Loucy (cell line): Measurements from ENCODE around the gene CACNA1C.

Experiments used
- H2AFZ ChIP-seq: fragments of 200-600 bp; sonication (generic); 2 replicates; pipeline ENCODE4 v1.6.0; 2016; ENCODE audit warnings: antibody characterized with exemption, mild to moderate bottlenecking, low read length, moderate library complexity
- H3F3A ChIP-seq: fragments of 200-600 bp; 2 replicates; pipeline ENCODE4 v1.6.0; 2016; ENCODE audit warnings: antibody characterized with exemption, low read depth, mild to moderate bottlenecking
- H3K27me3 ChIP-seq: fragments of 200-600 bp; sonication (generic); 2 replicates; pipeline ENCODE4 v1.6.1; 2014; ENCODE audit warnings: low read length, mild to moderate bottlenecking; ENCODE audit not compliant: insufficient read depth, poor library complexity, severe bottlenecking
- H3K36me3 ChIP-seq: fragments of 200-600 bp; sonication (generic); 2 replicates; pipeline ENCODE4 v1.6.1; 2016; ENCODE audit warnings: low read length; ENCODE audit not compliant: insufficient read depth
- H3K4me1 ChIP-seq: fragments of 200-600 bp; sonication (generic); 2 replicates; pipeline ENCODE4 v1.5.1; 2014; ENCODE audit warnings: low read length, mild to moderate bottlenecking; ENCODE audit not compliant: insufficient read depth, poor library complexity, severe bottlenecking
- H3K4me2 ChIP-seq: fragments of 200-600 bp; sonication (generic); 2 replicates; pipeline ENCODE4 v1.6.0; 2014; ENCODE audit warnings: antibody characterized with exemption, low read length, low read depth, mild to moderate bottlenecking; ENCODE audit not compliant: poor library complexity, severe bottlenecking
- H3K4me3 ChIP-seq: fragments of 200-600 bp; sonication (generic); 2 replicates; pipeline ENCODE4 v1.5.1; 2014; ENCODE audit warnings: low read length, mild to moderate bottlenecking, mixed read lengths; ENCODE audit not compliant: poor library complexity, severe bottlenecking
- H3K79me2 ChIP-seq: fragments of 200-600 bp; sonication (generic); 2 replicates; pipeline ENCODE4 v1.6.1; 2014; ENCODE audit warnings: low read length; ENCODE audit not compliant: insufficient read depth
- H3K9ac ChIP-seq: fragments of 200-600 bp; sonication (generic); 2 replicates; pipeline ENCODE4 v1.6.0; 2014; ENCODE audit warnings: mild to moderate bottlenecking, low read depth, low read length, moderate library complexity; ENCODE audit not compliant: poor library complexity, severe bottlenecking
- H3K9me2 ChIP-seq: fragments of 200-600 bp; sonication (generic); replicated peaks from 2 replicates; pipeline ENCODE4 v1.6.1; 2016; ENCODE audit warnings: low read depth, low read length, mixed read lengths
- H3K9me3 ChIP-seq: fragments of 200-600 bp; sonication (generic); 2 replicates; pipeline ENCODE4 v1.6.1; 2014; ENCODE audit warnings: mild to moderate bottlenecking, antibody characterized with exemption, low read length, low read depth; ENCODE audit not compliant: insufficient read depth
- H4K20me1 ChIP-seq: fragments of 200-600 bp; sonication (generic); 2 replicates; pipeline ENCODE4 v1.6.0; 2014; ENCODE audit warnings: antibody characterized with exemption, low read length, mild to moderate bottlenecking; ENCODE audit not compliant: insufficient read depth, poor library complexity, severe bottlenecking
- CTCF ChIP-seq: fragments of 200-600 bp; sonication (generic); conservative IDR thresholded peaks from 2 replicates; pipeline ENCODE4 v1.5.1; 2014; ENCODE audit warnings: mild to moderate bottlenecking, antibody characterized with exemption, low read length
- EZH2phosphoT487 ChIP-seq: fragments of 200-600 bp; IDR thresholded peaks from 2 replicates; pipeline ENCODE4 v1.6.1; 2018; ENCODE audit warnings: antibody characterized with exemption, mild to moderate bottlenecking, moderate library complexity, borderline replicate concordance

CACNA1C gene

DNA sequence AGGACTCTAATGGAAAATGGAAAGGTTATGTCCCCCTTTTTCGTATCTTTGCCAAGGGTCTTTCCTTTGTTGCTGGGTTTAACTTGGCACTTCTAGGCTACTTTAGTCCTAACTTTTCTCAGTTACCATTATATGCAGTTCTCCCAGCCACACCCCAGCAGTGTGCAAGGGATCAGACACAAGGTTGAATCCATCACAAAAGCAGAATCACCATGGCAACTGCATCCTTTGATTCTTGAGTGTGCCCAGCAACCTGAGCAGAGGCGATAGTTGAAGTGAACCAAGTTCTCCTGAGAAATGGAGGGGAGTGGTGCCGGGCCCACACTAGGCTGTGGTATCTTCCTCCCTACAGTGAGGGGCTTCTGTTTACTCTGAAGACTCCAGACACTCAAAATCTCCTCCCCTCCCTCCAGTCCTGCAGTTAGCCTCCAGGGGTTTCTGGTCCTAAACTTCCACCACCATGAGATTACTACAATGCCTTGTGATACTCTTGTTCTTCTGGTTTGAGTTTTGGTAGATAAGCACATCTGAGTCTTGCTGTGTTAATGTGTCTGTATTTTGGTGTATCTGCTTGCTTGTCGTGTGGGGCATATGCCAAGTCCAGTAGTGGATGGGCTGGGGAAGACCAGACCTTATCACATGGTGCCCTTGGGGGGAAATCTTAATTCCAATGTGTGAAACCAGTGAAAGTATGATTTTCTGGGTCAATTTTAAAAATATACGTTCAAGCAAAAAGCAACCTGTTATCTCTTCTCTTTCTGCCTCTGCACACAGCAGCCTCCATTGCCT is 183.9 kb downstream of the CACNA1C start:
- Histone ChIP-seq H3K27me3 (no peaks in the 10 kb centered on the region), H3K9me3 (no peaks in the 10 kb centered on the region), H2AFZ (no peak overlapping the region), H3K4me3 (no peak overlapping the region), H3K9ac (no peak overlapping the region), H3K4me1 (no peaks in the 10 kb centered on the region), H3K9me2 (no peaks in the 10 kb centered on the region), H4K20me1 (no peaks in the 10 kb centered on the region), H3F3A (no peaks in the 10 kb centered on the region), H3K4me2 (no peak overlapping the region), H3K79me2 (no peaks in the 10 kb centered on the region), H3K36me3 (no peaks in the 10 kb centered on the region)
- no peak for TF ChIP-seq EZH2phosphoT487
- no peak for TF ChIP-seq CTCF

GRCh38 chr12:2238111-2238510 is 185.3 kb downstream of the CACNA1C start:
- Histone ChIP-seq H3K9ac (no peak overlapping the region), H3K36me3 (no peaks in the 10 kb centered on the region), H2AFZ (no peak overlapping the region), H3K27me3 (no peaks in the 10 kb centered on the region), H3K9me2 (no peaks in the 10 kb centered on the region), H3K4me1 (no peaks in the 10 kb centered on the region), H4K20me1 (no peaks in the 10 kb centered on the region), H3K4me3 (no peak overlapping the region), H3K4me2 (no peak overlapping the region), H3F3A (no peaks in the 10 kb centered on the region), H3K79me2 (no peaks in the 10 kb centered on the region), H3K9me3 (no peaks in the 10 kb centered on the region)
- TF ChIP-seq CTCF (no peak), EZH2phosphoT487 (no peak)

DNA sequence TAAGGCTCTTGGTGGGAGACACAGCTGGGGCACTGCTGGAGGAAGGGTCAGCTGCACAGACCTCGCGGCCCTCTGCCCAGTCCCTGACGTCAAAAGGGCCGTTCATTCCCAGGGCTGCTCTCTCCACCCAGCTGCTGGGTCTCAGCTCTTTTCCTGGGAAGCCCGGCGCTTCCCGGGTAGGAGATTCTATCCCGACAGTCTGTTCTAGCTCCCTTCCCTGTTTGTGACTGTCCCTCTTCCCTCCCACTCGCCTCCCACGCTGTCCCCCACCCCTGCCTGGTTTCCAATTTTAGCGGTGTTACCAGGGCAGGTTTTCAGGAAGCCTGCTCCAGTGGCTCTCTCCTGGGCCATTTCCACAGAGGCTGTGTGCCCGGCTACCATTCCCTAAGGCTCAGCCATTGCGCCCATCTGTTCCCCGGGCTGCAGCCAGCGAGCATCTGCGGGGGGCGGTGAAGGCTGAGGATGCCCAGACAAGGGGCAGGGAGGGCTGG is 186.6 kb downstream of the CACNA1C start:
- H3K79me2 ChIP-seq, result no peaks in the 10 kb centered on the region
- H3K9ac ChIP-seq, result no peak overlapping the region
- H3K4me1 ChIP-seq, result no peaks in the 10 kb centered on the region
- TF ChIP-seq EZH2phosphoT487, result no peak
- TF ChIP-seq CTCF, result no peak
- no peak overlapping the region for H3K4me2 ChIP-seq
- H4K20me1 ChIP-seq, result no peaks in the 10 kb centered on the region
- H3F3A ChIP-seq, result no peaks in the 10 kb centered on the region
- H2AFZ ChIP-seq, result no peak overlapping the region
- no peaks in the 10 kb centered on the region for H3K9me3 ChIP-seq
- H3K36me3 ChIP-seq, result no peaks in the 10 kb centered on the region
- no peak overlapping the region for H3K4me3 ChIP-seq
- H3K9me2 ChIP-seq, result no peaks in the 10 kb centered on the region
- no peaks in the 10 kb centered on the region for H3K27me3 ChIP-seq
